Cardiac septum (tissue), 1 donor: ENCODE data around the gene RGR. TPM values are rescaled to one million over a fixed set of nuclear protein-coding genes. Genes with fewer than 3 reads are reported as not detected.

Experiments
- DNase-seq: peaks from one replicate; pipeline ENCODE4 v3.0.0-alpha.2; 2020; ENCODE audit warnings: low spot score
- intact Hi-C: fragments of 100-400 bp; cut with DNase I; formaldehyde crosslinking; loops from one replicate; pipeline ENCODE4 v1.14.0; 2022
- total RNA-seq: library from RNA; stranded (reverse); fragmentation: NEBNext Ultra II Directional; extraction: Animal tissue kit (Norgen Biotek cat#: 25700); gene quantifications from one replicate; pipeline ENCODE4 v1.2.1, GENCODE V29; 2021
- donor health status: DM: no; HTN: no; CAD: no.

RGR gene
- total RNA-seq, 1 donor from 2014 or later, result not detected

GRCh38 chr10:84289521-84290200 lies 44.8 kb downstream of the RGR start:
- DNase-seq, result no peak
- intact Hi-C loops, result no loop called here

GRCh38 chr10:84290235-84290634 lies 45.4 kb downstream of the RGR start:
- no peak for DNase-seq
- intact Hi-C loops, result no loop called here

GRCh38 chr10:84291384-84291783 lies 46.5 kb downstream of the RGR start:
- DNase-seq, result no peak
- intact Hi-C loops, result no loop called here

GRCh38 chr10:84292502-84292901 lies 47.6 kb downstream of the RGR start:
- intact Hi-C loops, result no loop called here
- no peak for DNase-seq

GRCh38 chr10:84293171-84293570 lies 48.3 kb downstream of the RGR start:
- DNase-seq, result no peak
- intact Hi-C loops, result no loop called here

- intact Hi-C loops, result no loop called here
- no peak for DNase-seq
Measured at GRCh38 chr10:84293574-84294016, 48.7 kb downstream of the RGR start.

- intact Hi-C loops, result no loop called here
- no peak for DNase-seq
Measured at GRCh38 chr10:84294766-84295447, 50.1 kb downstream of the RGR start.

- DNase-seq, result no peak
Measured at GRCh38 chr10:84296091-84296981, 51.5 kb downstream of the RGR start.

GRCh38 chr10:84298057-84298456 lies 53.2 kb downstream of the RGR start:
- DNase-seq, result no peak
- intact Hi-C loops, result no loop called here

More at GRCh38 chr10:84296091-84296981, 51.5 kb downstream of the RGR start:
- intact Hi-C loops, result no loop called here

- intact Hi-C loops, result no loop called here
- DNase-seq, result no peak
Measured at GRCh38 chr10:84302223-84302622, 57.4 kb downstream of the RGR start.

GRCh38 chr10:84306751-84307384 lies 62.0 kb downstream of the RGR start:
- intact Hi-C loops, result no loop called here
- DNase-seq, result no peak

- intact Hi-C loops, result no loop called here
- no peak for DNase-seq
Measured at GRCh38 chr10:84308021-84308420, 63.2 kb downstream of the RGR start.

- DNase-seq, result no peak
- intact Hi-C loops, result no loop called here
Measured at GRCh38 chr10:84308481-84309304, 63.8 kb downstream of the RGR start.

Other genes starting within 250 kb of the RGR start
- gene GHITM, start 105.5 kb upstream of the RGR start, total RNA-seq, result 395 TPM
- not detected for gene GPR15LG, start 71.3 kb upstream of the RGR start, total RNA-seq
- 1.3 TPM for gene CDHR1, start 50.5 kb upstream of the RGR start, total RNA-seq
- gene LRIT2, start 19.5 kb upstream of the RGR start, total RNA-seq, result not detected
- gene LRIT1, start 3.5 kb upstream of the RGR start, total RNA-seq, result not detected
- gene CCSER2, start 83.5 kb downstream of the RGR start, total RNA-seq, result 193 TPM